Right cardiac atrium (tissue), 5 donors: ENCODE data around the gene LDLRAP1. TPM values are rescaled to one million over a fixed set of nuclear protein-coding genes. Genes with fewer than 3 reads are reported as not detected.
"Not testable (repeated sequence)": the region's sequence is repeated elsewhere in the genome, so short reads cannot be mapped to it uniquely, and the experiment has no call there.

Experiments used
- ATAC-seq, 2 donors: fragments of 200-7000 bp; cut with Tn5 transposase; one replicate each; pipeline versions ENCODE4 v1.8.0 to v1.9.1; 2020; ENCODE audit warnings: moderate library complexity in 2 of 2, mild to moderate bottlenecking in 1 of 2
- DNase-seq, 3 donors: peaks; one replicate each; pipeline ENCODE4 v3.0.0-alpha.2; 2020
- H3K27ac ChIP-seq: one replicate; pipeline ENCODE4 v1.5.1; 2013; ENCODE audit warnings: mild to moderate bottlenecking, low read length, control low read depth, moderate library complexity
- H3K27me3 ChIP-seq: one replicate; pipeline ENCODE4 v1.6.1; 2013; ENCODE audit not compliant: control insufficient read depth, insufficient read depth
- H3K4me1 ChIP-seq: one replicate; pipeline ENCODE4 v1.6.1; 2013; ENCODE audit warnings: low read length; ENCODE audit not compliant: control insufficient read depth, insufficient read depth
- H3K4me3 ChIP-seq: one replicate; pipeline ENCODE4 v1.5.1; 2013; ENCODE audit warnings: low read length, control low read depth
- H3K9me3 ChIP-seq: one replicate; pipeline ENCODE4 v1.6.1; 2013; ENCODE audit warnings: low read length; ENCODE audit not compliant: control insufficient read depth
- WGBS: extraction: QIAGEN DNeasy Blood & Tissue Kit; methylation state at CpG from one replicate; pipeline ENCODE4 v1.1.7; 2013; 5-methylcytosine and 5-hydroxymethylcytosine counted together
- intact Hi-C, 4 donors: fragments of 100-400 bp; cut with DNase I; formaldehyde crosslinking; loops; one replicate each; pipeline versions ENCODE4 v1.11.0 to v1.14.0; 2022 to 2023
- polyA plus RNA-seq: library from polyadenylated mRNA; stranded (reverse); fragments of 200-250 nt; gene quantifications from one replicate; pipeline ENCODE4 v1.2.3, GENCODE V29; 2013
- total RNA-seq, 4 donors: library from RNA; stranded (reverse); fragmentation: NEBNext Ultra II Directional; extraction: Animal tissue kit (Norgen Biotek cat#: 25700); gene quantifications; one replicate each; pipeline ENCODE4 v1.2.1, GENCODE V29; 2021
- donor health status: healthy with polysubstance abuse.
- donor health status: DM: no; HTN: yes; CAD: no.
- donor health status: DM: no; HTN: no; CAD: no.
- donor health status: DM: no; HTN: yes; CAD: no; lungs with severe emphysema.
- donor health status: DM: yes; HTN: yes; CAD: no.

Gene LDLRAP1
- total and polyA plus RNA-seq, 5 donors = 6.0 to 10.2 (median 8.7) TPM

GRCh38 chr1:25506566-25507463, 36.6 kb upstream of the LDLRAP1 start:
- H3K27me3 ChIP-seq, intact Hi-C loops, H3K27ac ChIP-seq, H3K4me1 ChIP-seq, ATAC-seq, H3K9me3 ChIP-seq, H3K4me3 ChIP-seq: not testable (repeated sequence)
- peak in 1 of 3 donors; percentile 58 for DNase-seq
- 56% methylated on average over 33 of the region's 37 CpGs for WGBS

- H3K4me3 ChIP-seq = no peak overlapping the region
- intact Hi-C loops = loop anchor here in 1 of 4 donors (10.0 kb wide), 1 partner anchor 89 kb away; the partner anchor contains the start of gene RHCE
- 84% methylated on average over 4 of the region's 4 CpGs for WGBS
- no peaks in the 10 kb centered on the region for H3K27me3 ChIP-seq
- H3K27ac ChIP-seq = no peak overlapping the region
- no peaks in the 10 kb centered on the region for H3K9me3 ChIP-seq
- DNase-seq = no peak
- ATAC-seq = no peak
- H3K4me1 ChIP-seq = no peaks in the 10 kb centered on the region
Observed at GRCh38 chr1:25513666-25514065, 29.7 kb upstream of the LDLRAP1 start.

GRCh38 chr1:25515033-25515432, 28.4 kb upstream of the LDLRAP1 start:
- Histone ChIP-seq H3K9me3 (no peaks in the 10 kb centered on the region), H3K4me3 (no peak overlapping the region), H3K27me3 (no peaks in the 10 kb centered on the region), H3K4me1 (no peaks in the 10 kb centered on the region), H3K27ac (no peak overlapping the region)
- DNase-seq = no peak
- intact Hi-C loops = loop anchor here in 2 of 4 donors (5.0 to 10.0 kb wide), 2 partner anchors 90 to 108 kb away; partner anchors contain the start of gene RHCE (in 1 of the 2)
- ATAC-seq = no peak
- 76% methylated on average over 6 of the region's 6 CpGs for WGBS

- Histone ChIP-seq H3K9me3 (no peaks in the 10 kb centered on the region), H3K27me3 (no peaks in the 10 kb centered on the region), H3K4me3 (no peak overlapping the region), H3K4me1 (no peaks in the 10 kb centered on the region), H3K27ac (no peak overlapping the region)
- intact Hi-C loops = loop anchor here in 2 of 4 donors (5.0 to 10.0 kb wide), 2 partner anchors 92 to 109 kb away; partner anchors contain the start of gene RHCE (in 1 of the 2)
- WGBS = 78% methylated on average over 3 of the region's 3 CpGs
- DNase-seq (no peak), ATAC-seq (no peak)
Observed at GRCh38 chr1:25516686-25517085, 26.7 kb upstream of the LDLRAP1 start.

GRCh38 chr1:25517476-25518394, 25.7 kb upstream of the LDLRAP1 start:
- Histone ChIP-seq H3K9me3 (no peaks in the 10 kb centered on the region), H3K4me1 (no peaks in the 10 kb centered on the region), H3K27ac (no peak overlapping the region), H3K27me3 (no peaks in the 10 kb centered on the region), H3K4me3 (no peak overlapping the region)
- intact Hi-C loops = loop anchor here in 2 of 4 donors (5.0 to 10.0 kb wide), 2 partner anchors 93 to 110 kb away; partner anchors contain the start of gene RHCE (in 1 of the 2)
- 71% methylated on average over 33 of the region's 33 CpGs for WGBS
- ATAC-seq (peak in 1 of 2 donors; percentile 27), DNase-seq (no peak)

GRCh38 chr1:25519624-25520023, 23.8 kb upstream of the LDLRAP1 start:
- no peak overlapping the region for H3K4me3 ChIP-seq
- DNase-seq (no peak), ATAC-seq (no peak)
- 91% methylated on average over 5 of the region's 5 CpGs for WGBS
- intact Hi-C loops = loop anchor here (5.0 to 10.0 kb wide), 3 partner anchors 95 to 115 kb away; partner anchors contain the start of gene RHCE (in 2 of the 4)
- H3K4me1 ChIP-seq = no peaks in the 10 kb centered on the region
- H3K27ac ChIP-seq = no peak overlapping the region
- H3K9me3 ChIP-seq = no peaks in the 10 kb centered on the region
- H3K27me3 ChIP-seq = no peaks in the 10 kb centered on the region

GRCh38 chr1:25520446-25521061, 22.9 kb upstream of the LDLRAP1 start:
- DNase-seq (peak in 2 of 3 donors; percentile 63 to 82), ATAC-seq (peak in 1 of 2 donors; percentile 34)
- Histone ChIP-seq H3K4me3 (no peak overlapping the region), H3K4me1 (no peaks in the 10 kb centered on the region), H3K27me3 (no peaks in the 10 kb centered on the region), H3K27ac (no peak overlapping the region), H3K9me3 (no peaks in the 10 kb centered on the region)
- WGBS = 6% methylated on average over 4 of the region's 4 CpGs
- intact Hi-C loops = loop anchor here in 3 of 4 donors (10.0 kb wide), 2 partner anchors 96 to 116 kb away; partner anchors contain the start of gene RHCE (in 1 of the 3)

GRCh38 chr1:25522031-25522655, 21.3 kb upstream of the LDLRAP1 start:
- Histone ChIP-seq H3K4me3 (no peak overlapping the region), H3K27ac (no peak overlapping the region), H3K4me1 (no peaks in the 10 kb centered on the region), H3K9me3 (no peaks in the 10 kb centered on the region), H3K27me3 (no peaks in the 10 kb centered on the region)
- 89% methylated on average over 5 of the region's 5 CpGs for WGBS
- DNase-seq (no peak), ATAC-seq (no peak)
- intact Hi-C loops = loop anchor here in 3 of 4 donors (10.0 kb wide), 2 partner anchors 97 to 117 kb away; partner anchors contain the start of gene RHCE (in 1 of the 3)

GRCh38 chr1:25523542-25523941, 19.9 kb upstream of the LDLRAP1 start:
- WGBS = 73% methylated on average over 10 of the region's 10 CpGs
- Histone ChIP-seq H3K27me3 (no peaks in the 10 kb centered on the region), H3K4me1 (no peaks in the 10 kb centered on the region), H3K27ac (no peak overlapping the region), H3K9me3 (no peaks in the 10 kb centered on the region), H3K4me3 (no peak overlapping the region)
- intact Hi-C loops = loop anchor here in 3 of 4 donors (10.0 kb wide), 2 partner anchors 99 to 119 kb away; partner anchors contain the start of gene RHCE (in 1 of the 3)
- peak in 1 of 2 donors; percentile 22 for ATAC-seq
- no peak for DNase-seq
